WTC11 (cell line): ENCODE data around the gene ANTXR2. TPM values are rescaled to one million over a fixed set of nuclear protein-coding genes. Genes with fewer than 3 reads are reported as not detected.

Experiments
- ARID4B ChIP-seq: sonication (generic); formaldehyde crosslinking; IDR thresholded peaks from 2 replicates; pipeline ENCODE4 v1.8.0; 2023; ENCODE audit warnings: missing genetic modification reagents, mild to moderate bottlenecking, borderline replicate concordance
- E2F5 ChIP-seq: sonication (generic); formaldehyde crosslinking; IDR thresholded peaks from 2 replicates; pipeline ENCODE4 v1.8.1; 2022; ENCODE audit warnings: mild to moderate bottlenecking, moderate library complexity, missing genetic modification reagents
- ELF4 ChIP-seq: sonication (generic); formaldehyde crosslinking; IDR thresholded peaks from 2 replicates; pipeline ENCODE4 v1.8.1; 2022; ENCODE audit warnings: low read depth, mild to moderate bottlenecking, moderate library complexity, missing genetic modification reagents
- GTF2I ChIP-seq: fragments of 250-450 bp; sonication (Bioruptor Pico); conservative IDR thresholded peaks from 2 replicates; pipeline ENCODE4 v1.4.0; 2021; ENCODE audit warnings: mild to moderate bottlenecking
- HMGXB4 ChIP-seq: sonication (generic); formaldehyde crosslinking; IDR thresholded peaks from 2 replicates; pipeline ENCODE4 v1.8.1; 2023; ENCODE audit warnings: mild to moderate bottlenecking, moderate library complexity, missing genetic modification reagents
- NFE2L1 ChIP-seq: sonication (generic); formaldehyde crosslinking; IDR thresholded peaks from 2 replicates; pipeline ENCODE4 v1.8.1; 2023; ENCODE audit warnings: missing genetic modification reagents
- NR3C1 ChIP-seq: sonication (generic); formaldehyde crosslinking; conservative IDR thresholded peaks from 2 replicates; pipeline ENCODE4 v1.8.1; 2023; ENCODE audit warnings: low read depth, mild to moderate bottlenecking, missing genetic modification reagents
- ZNF219 ChIP-seq: sonication (generic); formaldehyde crosslinking; IDR thresholded peaks from 2 replicates; pipeline ENCODE4 v1.8.0; 2023; ENCODE audit warnings: missing genetic modification reagents, mild to moderate bottlenecking, borderline replicate concordance
- ZNF263 ChIP-seq: sonication (generic); formaldehyde crosslinking; IDR thresholded peaks from 2 replicates; pipeline ENCODE4 v1.8.1; 2022; ENCODE audit warnings: low read depth, mild to moderate bottlenecking, moderate library complexity, missing genetic modification reagents
- ZNF671 ChIP-seq: fragments of 250-450 bp; sonication (Bioruptor Pico); IDR thresholded peaks from 2 replicates; pipeline ENCODE4 v1.8.0; 2021; ENCODE audit warnings: mild to moderate bottlenecking
- total RNA-seq: library from RNA; stranded (reverse); gene quantifications from 3 replicates; pipeline ENCODE4 v1.2.3, GENCODE V29; 2021
- TF ChIP-seq, protein P1 (sequence below): sonication (generic); formaldehyde crosslinking; IDR thresholded peaks from 2 replicates; pipeline ENCODE4 v1.8.1; 2023; ENCODE audit warnings: mild to moderate bottlenecking, missing genetic modification reagents, borderline replicate concordance
- TF ChIP-seq, protein P2 (sequence below): fragments of 250-450 bp; sonication (Bioruptor Pico); IDR thresholded peaks from 2 replicates; pipeline ENCODE4 v1.9.0; 2021; ENCODE audit warnings: mild to moderate bottlenecking, borderline replicate concordance
- TF ChIP-seq, protein P3 (sequence below): sonication (generic); formaldehyde crosslinking; conservative IDR thresholded peaks from 2 replicates; pipeline ENCODE4 v1.8.1; 2023; ENCODE audit warnings: mild to moderate bottlenecking, low read depth, missing genetic modification reagents, moderate library complexity
- TF ChIP-seq, protein P4 (sequence below): sonication (generic); formaldehyde crosslinking; IDR thresholded peaks from 2 replicates; pipeline ENCODE4 v1.8.0; 2023; ENCODE audit warnings: mild to moderate bottlenecking, missing genetic modification reagents

Gene ANTXR2
- total RNA-seq, 1 experiment from 2014 or later: 9.9 TPM

- TF ChIP-seq, protein P1, sequence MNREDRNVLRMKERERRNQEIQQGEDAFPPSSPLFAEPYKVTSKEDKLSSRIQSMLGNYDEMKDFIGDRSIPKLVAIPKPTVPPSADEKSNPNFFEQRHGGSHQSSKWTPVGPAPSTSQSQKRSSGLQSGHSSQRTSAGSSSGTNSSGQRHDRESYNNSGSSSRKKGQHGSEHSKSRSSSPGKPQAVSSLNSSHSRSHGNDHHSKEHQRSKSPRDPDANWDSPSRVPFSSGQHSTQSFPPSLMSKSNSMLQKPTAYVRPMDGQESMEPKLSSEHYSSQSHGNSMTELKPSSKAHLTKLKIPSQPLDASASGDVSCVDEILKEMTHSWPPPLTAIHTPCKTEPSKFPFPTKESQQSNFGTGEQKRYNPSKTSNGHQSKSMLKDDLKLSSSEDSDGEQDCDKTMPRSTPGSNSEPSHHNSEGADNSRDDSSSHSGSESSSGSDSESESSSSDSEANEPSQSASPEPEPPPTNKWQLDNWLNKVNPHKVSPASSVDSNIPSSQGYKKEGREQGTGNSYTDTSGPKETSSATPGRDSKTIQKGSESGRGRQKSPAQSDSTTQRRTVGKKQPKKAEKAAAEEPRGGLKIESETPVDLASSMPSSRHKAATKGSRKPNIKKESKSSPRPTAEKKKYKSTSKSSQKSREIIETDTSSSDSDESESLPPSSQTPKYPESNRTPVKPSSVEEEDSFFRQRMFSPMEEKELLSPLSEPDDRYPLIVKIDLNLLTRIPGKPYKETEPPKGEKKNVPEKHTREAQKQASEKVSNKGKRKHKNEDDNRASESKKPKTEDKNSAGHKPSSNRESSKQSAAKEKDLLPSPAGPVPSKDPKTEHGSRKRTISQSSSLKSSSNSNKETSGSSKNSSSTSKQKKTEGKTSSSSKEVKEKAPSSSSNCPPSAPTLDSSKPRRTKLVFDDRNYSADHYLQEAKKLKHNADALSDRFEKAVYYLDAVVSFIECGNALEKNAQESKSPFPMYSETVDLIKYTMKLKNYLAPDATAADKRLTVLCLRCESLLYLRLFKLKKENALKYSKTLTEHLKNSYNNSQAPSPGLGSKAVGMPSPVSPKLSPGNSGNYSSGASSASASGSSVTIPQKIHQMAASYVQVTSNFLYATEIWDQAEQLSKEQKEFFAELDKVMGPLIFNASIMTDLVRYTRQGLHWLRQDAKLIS (CRISPR knock-in tag): no peak
- TF ChIP-seq ZNF219 (no peak), NFE2L1 (CRISPR knock-in tag) (no peak), ELF4 (CRISPR knock-in tag) (no peak), NR3C1 (CRISPR knock-in tag) (no peak), HMGXB4 (no peak), ARID4B (no peak), GTF2I (CRISPR knock-in tag) (no peak), ZNF263 (CRISPR knock-in tag) (no peak), E2F5 (no peak), ZNF671 (no peak)
- TF ChIP-seq, protein P2, sequence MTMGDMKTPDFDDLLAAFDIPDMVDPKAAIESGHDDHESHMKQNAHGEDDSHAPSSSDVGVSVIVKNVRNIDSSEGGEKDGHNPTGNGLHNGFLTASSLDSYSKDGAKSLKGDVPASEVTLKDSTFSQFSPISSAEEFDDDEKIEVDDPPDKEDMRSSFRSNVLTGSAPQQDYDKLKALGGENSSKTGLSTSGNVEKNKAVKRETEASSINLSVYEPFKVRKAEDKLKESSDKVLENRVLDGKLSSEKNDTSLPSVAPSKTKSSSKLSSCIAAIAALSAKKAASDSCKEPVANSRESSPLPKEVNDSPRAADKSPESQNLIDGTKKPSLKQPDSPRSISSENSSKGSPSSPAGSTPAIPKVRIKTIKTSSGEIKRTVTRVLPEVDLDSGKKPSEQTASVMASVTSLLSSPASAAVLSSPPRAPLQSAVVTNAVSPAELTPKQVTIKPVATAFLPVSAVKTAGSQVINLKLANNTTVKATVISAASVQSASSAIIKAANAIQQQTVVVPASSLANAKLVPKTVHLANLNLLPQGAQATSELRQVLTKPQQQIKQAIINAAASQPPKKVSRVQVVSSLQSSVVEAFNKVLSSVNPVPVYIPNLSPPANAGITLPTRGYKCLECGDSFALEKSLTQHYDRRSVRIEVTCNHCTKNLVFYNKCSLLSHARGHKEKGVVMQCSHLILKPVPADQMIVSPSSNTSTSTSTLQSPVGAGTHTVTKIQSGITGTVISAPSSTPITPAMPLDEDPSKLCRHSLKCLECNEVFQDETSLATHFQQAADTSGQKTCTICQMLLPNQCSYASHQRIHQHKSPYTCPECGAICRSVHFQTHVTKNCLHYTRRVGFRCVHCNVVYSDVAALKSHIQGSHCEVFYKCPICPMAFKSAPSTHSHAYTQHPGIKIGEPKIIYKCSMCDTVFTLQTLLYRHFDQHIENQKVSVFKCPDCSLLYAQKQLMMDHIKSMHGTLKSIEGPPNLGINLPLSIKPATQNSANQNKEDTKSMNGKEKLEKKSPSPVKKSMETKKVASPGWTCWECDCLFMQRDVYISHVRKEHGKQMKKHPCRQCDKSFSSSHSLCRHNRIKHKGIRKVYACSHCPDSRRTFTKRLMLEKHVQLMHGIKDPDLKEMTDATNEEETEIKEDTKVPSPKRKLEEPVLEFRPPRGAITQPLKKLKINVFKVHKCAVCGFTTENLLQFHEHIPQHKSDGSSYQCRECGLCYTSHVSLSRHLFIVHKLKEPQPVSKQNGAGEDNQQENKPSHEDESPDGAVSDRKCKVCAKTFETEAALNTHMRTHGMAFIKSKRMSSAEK (CRISPR knock-in tag): no peak
- TF ChIP-seq, protein P3, sequence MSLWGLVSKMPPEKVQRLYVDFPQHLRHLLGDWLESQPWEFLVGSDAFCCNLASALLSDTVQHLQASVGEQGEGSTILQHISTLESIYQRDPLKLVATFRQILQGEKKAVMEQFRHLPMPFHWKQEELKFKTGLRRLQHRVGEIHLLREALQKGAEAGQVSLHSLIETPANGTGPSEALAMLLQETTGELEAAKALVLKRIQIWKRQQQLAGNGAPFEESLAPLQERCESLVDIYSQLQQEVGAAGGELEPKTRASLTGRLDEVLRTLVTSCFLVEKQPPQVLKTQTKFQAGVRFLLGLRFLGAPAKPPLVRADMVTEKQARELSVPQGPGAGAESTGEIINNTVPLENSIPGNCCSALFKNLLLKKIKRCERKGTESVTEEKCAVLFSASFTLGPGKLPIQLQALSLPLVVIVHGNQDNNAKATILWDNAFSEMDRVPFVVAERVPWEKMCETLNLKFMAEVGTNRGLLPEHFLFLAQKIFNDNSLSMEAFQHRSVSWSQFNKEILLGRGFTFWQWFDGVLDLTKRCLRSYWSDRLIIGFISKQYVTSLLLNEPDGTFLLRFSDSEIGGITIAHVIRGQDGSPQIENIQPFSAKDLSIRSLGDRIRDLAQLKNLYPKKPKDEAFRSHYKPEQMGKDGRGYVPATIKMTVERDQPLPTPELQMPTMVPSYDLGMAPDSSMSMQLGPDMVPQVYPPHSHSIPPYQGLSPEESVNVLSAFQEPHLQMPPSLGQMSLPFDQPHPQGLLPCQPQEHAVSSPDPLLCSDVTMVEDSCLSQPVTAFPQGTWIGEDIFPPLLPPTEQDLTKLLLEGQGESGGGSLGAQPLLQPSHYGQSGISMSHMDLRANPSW (CRISPR knock-in tag): no peak
- TF ChIP-seq, protein P4, sequence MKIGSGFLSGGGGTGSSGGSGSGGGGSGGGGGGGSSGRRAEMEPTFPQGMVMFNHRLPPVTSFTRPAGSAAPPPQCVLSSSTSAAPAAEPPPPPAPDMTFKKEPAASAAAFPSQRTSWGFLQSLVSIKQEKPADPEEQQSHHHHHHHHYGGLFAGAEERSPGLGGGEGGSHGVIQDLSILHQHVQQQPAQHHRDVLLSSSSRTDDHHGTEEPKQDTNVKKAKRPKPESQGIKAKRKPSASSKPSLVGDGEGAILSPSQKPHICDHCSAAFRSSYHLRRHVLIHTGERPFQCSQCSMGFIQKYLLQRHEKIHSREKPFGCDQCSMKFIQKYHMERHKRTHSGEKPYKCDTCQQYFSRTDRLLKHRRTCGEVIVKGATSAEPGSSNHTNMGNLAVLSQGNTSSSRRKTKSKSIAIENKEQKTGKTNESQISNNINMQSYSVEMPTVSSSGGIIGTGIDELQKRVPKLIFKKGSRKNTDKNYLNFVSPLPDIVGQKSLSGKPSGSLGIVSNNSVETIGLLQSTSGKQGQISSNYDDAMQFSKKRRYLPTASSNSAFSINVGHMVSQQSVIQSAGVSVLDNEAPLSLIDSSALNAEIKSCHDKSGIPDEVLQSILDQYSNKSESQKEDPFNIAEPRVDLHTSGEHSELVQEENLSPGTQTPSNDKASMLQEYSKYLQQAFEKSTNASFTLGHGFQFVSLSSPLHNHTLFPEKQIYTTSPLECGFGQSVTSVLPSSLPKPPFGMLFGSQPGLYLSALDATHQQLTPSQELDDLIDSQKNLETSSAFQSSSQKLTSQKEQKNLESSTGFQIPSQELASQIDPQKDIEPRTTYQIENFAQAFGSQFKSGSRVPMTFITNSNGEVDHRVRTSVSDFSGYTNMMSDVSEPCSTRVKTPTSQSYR (CRISPR knock-in tag): no peak
Observed at GRCh38 chr4:79899481-79899880, 173.5 kb downstream of the ANTXR2 start (continued).
